Body of pancreas (tissue), 4 donors: ENCODE data around the gene BOC.

Source experiments
- CTCF ChIP-seq, 7 experiments: fragments of 450-650 bp in 4 of 7; fragments of 200-600 bp in 3 of 7; sonication (generic) in 3 of 7; IDR thresholded peaks; one replicate each; pipeline ENCODE4 v1.5.1; 2016 to 2019; ENCODE audit warnings: antibody characterized with exemption in 7 of 7
- POLR2A ChIP-seq, 3 donors: fragments of 450-650 bp; IDR thresholded peaks; one replicate each; pipeline ENCODE4 v1.6.1; 2016; ENCODE audit warnings: antibody characterized with exemption in 3 of 3, mild to moderate bottlenecking in 2 of 3

GRCh38 chr3:113263020-113263419, 51.7 kb downstream of the BOC start:
- TF ChIP-seq CTCF (IDR thresholded peaks at IDR 0.05): no peak
- TF ChIP-seq POLR2A (IDR thresholded peaks at IDR 0.05): no peak
